OCI-LY3 (cell line): ENCODE data around the gene CYP3A4.

Experiments used
- CTCF ChIP-seq: fragments of 200-600, 300-600 bp; sonication (generic); IDR thresholded peaks from 2 replicates; pipeline ENCODE4 v1.5.1; 2014; ENCODE audit warnings: antibody characterized with exemption, low read length, low read depth
- EZH2phosphoT487 ChIP-seq: fragments of 200-600 bp; shearing (Covaris generic); IDR thresholded peaks from 2 replicates; pipeline ENCODE4 v1.6.1; 2018; ENCODE audit warnings: antibody characterized with exemption, mixed run types, low read depth

GRCh38 chr7:99790407-99790806, 6.4 kb upstream of the CYP3A4 start:
- TF ChIP-seq EZH2phosphoT487 (no peak), CTCF (no peak)
